Measurements from ENCODE around the gene FAM200B.

GRCh38 chr4:15658781-15659180 is 22.8 kb upstream of the FAM200B start:
- no peak for TF ChIP-seq CTCF (IDR thresholded peaks at IDR 0.05)
- TF ChIP-seq EP300 (IDR thresholded peaks at IDR 0.05) = no peak
- no peak for TF ChIP-seq POLR2A (IDR thresholded peaks at IDR 0.05)
